HG02970 (cell line): ENCODE data around the gene MCL1.

Source experiments
- ATAC-seq: cut with Tn5 transposase; IDR thresholded peaks from one replicate; pipeline ENCODE4 v1.9.1; 2021; ENCODE audit warnings: mild to moderate bottlenecking, moderate library complexity, moderate number of reproducible peaks; ENCODE audit not compliant: unreplicated experiment, low FRiP score

The MCL1 gene

DNA sequence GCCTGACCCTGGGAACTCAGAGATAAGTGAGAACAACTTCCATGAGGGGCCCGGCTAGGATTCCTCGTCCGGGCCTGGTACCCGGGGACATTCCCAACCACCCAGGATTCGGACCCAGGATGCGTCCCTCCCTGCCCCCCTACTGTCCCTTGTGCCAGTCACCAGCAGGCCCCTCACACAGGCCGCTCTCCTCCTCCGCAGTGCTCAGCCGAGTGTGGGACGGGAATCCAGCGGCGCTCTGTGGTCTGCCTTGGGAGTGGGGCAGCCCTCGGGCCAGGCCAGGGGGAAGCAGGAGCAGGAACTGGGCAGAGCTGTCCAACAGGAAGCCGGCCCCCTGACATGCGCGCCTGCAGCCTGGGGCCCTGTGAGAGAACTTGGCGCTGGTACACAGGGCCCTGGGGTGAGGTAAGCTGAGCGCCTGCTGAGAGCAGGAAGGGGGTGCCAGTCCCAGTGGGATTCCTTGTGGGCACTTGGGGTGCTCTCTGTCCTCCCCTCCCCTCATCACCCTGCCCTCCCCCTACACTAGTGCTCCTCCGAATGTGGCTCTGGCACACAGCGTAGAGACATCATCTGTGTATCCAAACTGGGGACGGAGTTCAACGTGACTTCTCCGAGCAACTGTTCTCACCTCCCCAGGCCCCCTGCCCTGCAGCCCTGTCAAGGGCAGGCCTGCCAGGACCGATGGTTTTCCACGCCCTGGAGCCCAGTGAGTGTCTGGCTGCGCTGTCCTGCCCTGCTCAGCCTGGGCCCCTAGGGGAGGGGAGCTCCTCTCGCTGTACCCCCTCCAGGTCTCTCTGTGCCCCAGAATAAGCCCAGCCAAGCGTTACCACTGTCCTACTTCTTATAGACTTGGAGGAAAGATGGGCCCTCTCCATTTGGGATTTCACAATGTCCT lies 20.4 kb downstream of the MCL1 start:
- ATAC-seq: no peak

DNA sequence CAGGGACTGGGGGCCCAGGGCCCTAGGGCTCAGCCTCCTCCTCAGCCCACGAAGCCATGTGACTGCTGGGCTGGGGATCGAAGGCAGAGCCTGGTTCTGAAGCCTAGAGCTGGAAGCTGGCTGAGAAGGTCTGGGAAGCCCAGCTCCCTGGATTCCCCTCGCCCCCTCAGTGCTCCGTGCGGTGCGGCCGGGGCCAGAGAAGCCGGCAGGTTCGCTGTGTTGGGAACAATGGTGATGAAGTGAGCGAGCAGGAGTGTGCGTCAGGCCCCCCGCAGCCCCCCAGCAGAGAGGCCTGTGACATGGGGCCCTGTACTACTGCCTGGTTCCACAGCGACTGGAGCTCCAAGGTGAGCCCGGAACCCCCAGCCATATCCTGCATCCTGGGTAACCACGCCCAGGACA lies 21.1 kb downstream of the MCL1 start:
- no peak for ATAC-seq

DNA sequence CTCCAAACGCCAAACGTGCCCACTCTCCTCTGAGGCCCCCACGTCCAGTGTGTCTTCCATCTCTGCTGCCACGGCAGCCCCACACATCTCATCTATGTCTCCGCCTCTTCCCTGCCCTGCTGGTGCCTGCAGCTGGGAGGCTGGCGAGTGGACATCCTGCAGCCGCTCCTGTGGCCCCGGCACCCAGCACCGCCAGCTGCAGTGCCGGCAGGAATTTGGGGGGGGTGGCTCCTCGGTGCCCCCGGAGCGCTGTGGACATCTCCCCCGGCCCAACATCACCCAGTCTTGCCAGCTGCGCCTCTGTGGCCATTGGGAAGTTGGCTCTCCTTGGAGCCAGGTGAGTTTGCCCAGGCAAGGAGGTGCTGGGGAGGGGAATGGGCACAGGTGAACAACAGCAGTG lies 21.6 kb downstream of the MCL1 start:
- ATAC-seq: no peak

DNA sequence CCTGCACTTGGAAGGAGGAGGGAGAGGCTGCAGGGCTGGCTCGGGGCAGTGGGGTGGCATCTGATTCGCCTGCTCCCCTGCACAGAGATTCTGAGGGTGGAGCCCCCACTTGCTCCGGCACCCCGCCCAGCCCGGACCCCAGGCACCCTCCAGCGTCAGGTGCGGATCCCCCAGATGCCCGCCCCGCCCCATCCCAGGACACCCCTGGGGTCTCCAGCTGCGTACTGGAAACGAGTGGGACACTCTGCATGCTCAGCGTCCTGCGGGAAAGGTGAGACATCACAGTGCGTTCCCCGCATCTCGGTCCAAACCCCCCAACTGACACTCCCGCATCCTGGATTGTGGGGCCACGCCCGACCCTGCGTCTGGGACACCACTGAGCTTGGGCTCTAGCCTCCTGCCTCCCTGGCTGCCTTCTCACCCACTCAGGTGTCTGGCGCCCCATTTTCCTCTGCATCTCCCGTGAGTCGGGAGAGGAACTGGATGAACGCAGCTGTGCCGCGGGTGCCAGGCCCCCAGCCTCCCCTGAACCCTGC lies 22.3 kb downstream of the MCL1 start:
- ATAC-seq: no peak

DNA sequence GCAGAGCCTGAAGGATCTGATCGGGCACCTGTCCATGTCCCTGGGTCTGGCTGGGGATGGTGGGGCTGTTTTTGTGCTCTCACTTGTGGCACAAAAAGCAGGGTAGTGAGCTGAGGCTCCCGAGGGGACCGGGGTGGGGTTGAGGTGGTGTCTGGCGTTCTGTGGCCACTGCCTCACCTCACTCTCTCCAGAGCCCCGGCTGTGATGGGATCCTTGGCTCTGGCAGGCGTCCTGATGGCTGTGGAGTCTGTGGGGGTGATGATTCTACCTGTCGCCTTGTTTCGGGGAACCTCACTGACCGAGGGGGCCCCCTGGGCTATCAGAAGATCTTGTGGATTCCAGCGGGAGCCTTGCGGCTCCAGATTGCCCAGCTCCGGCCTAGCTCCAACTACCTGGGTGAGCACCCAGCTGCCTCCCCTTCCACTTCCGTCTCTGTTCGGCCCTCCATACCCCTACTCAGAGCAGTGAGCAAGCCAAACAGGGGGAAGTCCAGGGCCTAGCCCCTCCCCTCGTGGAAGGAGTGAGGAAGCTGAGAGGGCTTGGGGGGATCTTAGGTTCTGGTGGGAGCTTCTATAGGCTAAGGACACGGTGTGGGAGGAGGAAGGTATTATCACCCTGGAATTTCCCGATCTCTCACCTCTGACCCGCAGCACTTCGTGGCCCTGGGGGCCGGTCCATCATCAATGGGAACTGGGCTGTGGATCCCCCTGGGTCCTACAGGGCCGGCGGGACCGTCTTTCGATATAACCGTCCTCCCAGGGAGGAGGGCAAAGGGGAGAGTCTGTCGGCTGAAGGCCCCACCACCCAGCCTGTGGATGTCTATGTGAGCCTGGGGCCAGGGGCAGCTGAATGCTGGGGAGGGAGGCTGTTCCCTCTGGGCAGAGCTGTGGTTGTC lies 23.2 kb downstream of the MCL1 start:
- ATAC-seq: no peak

DNA sequence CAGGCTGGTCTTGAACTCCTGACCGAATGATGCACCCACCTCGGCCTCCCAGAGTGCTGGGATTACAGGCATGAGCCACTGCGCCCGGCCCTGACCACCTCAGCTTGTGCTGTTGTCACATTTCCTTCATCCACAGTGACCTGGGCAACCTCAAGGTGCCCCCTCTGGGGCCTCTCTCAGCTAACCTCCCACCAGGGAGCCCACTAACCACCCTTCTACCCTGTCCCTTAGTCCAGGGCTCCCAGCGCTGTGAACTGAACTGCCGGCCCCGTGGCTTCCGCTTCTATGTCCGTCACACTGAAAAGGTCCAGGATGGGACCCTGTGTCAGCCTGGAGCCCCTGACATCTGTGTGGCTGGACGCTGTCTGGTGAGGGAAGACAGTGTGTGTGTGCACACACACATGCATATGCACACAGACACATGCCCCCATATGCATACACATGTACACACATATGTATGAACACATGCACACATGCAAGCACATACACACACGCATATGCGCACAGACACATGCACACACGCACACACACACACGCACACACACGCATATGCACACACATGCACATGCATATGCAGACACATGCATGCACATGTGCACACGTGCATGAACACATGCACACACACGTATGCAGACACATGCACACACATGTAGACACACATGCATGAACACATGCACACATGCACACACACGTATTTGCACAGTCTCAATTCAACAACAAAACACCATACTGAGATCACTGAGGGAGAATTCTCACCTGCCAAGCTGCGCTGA lies 24.0 kb downstream of the MCL1 start:
- no peak for ATAC-seq

DNA sequence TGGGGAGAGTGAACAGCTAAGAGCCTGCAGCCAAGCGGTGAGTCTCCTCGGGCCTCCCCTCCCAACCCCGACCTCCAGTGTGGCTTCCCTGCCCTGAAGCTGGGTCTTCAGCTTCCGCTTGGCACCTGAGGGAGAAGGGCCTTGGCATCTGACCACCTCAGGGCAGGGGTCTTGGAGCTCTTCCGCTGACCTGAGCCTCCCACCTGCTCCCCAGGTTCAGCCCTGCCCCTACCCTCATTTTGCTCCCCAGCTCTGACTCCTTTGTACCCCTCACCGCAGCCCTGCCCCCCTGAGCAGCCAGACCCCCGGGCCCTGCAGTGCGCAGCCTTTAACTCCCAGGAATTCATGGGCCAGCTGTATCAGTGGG lies 25.3 kb downstream of the MCL1 start:
- no peak for ATAC-seq

DNA sequence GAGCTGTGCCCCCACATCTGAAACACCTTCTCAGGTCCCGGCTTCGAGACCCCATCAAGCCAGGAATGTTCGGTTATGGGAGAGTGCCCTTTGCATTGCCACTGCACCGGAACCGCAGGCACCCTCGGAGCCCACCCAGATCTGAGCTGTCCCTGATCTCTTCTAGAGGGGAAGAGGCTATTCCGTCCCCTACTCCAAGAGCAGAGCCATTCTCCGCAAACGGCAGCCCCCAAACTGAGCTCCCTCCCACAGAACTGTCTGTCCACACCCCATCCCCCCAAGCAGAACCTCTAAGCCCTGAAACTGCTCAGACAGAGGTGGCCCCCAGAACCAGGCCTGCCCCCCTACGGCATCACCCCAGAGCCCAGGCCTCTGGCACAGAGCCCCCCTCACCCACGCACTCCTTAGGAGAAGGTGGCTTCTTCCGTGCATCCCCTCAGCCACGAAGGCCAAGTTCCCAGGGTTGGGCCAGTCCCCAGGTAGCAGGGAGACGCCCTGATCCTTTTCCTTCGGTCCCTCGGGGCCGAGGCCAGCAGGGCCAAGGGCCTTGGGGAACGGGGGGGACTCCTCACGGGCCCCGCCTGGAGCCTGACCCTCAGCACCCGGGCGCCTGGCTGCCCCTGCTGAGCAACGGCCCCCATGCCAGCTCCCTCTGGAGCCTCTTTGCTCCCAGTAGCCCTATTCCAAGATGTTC lies 25.9 kb downstream of the MCL1 start:
- ATAC-seq: no peak

DNA sequence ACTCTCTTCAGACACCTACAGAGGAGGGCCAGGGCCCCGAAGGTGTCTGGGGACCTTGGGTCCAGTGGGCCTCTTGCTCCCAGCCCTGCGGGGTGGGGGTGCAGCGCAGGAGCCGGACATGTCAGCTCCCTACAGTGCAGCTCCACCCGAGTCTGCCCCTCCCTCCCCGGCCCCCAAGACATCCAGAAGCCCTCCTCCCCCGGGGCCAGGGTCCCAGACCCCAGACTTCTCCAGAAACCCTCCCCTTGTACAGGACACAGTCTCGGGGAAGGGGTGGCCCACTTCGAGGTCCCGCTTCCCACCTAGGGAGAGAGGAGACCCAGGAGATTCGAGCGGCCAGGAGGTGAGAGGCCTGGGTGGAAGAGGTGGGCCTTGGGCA lies 26.5 kb downstream of the MCL1 start:
- no peak for ATAC-seq

DNA sequence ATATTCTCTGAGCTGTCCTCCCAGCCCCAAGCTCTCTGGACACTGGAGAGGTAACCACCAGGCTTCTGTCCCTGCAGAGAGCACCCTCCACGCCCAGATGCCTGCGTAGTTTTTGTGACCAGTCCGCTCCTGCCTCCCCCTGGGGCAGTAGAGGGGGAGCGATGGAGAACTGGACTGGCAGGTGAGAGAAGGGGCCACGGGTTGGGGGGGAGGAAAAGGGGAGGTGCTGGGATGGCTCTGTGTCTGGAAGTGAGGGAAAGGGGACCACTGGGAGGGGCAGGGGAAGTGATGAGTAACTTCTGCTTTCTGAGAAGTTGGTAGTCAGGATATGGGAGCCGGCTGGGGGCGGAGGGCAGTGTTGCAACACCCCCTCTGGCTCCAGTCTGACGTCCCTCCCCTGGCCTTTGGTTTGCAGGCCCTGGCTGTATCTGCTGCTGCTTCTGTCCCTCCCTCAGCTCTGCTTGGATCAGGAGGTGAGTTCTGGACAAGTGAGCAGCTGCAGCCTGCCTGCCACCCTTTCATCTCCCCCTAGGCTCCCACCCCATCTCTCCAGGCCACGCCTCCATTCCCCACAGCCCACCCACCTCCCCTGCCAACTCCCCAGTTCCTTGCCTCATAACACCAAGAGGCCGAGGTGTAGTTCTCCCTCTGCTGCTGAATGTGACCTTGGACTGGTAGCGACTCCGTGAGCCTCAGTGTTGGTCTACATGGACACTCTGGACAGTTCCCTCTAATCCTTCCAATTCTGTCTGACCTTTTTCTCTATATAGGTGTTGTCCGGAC lies 27.1 kb downstream of the MCL1 start:
- ATAC-seq: no peak

DNA sequence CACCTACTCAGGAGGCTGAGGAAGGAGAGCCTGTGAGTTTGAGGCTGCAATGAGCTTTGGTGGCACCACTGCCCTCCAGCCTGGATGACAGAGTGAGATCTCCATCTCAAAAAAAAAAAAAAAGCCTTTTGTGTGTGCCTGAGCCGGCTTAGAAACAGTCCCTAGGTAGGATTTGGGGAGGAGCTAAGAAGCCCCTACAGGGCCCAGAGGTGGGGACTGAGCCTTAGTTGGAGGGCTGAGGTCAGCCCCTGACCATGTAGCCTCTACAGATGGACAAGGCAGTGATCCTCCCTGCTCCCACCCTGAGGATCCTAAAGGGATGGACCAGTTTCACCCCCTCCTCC lies 27.7 kb downstream of the MCL1 start:
- no peak for ATAC-seq

DNA sequence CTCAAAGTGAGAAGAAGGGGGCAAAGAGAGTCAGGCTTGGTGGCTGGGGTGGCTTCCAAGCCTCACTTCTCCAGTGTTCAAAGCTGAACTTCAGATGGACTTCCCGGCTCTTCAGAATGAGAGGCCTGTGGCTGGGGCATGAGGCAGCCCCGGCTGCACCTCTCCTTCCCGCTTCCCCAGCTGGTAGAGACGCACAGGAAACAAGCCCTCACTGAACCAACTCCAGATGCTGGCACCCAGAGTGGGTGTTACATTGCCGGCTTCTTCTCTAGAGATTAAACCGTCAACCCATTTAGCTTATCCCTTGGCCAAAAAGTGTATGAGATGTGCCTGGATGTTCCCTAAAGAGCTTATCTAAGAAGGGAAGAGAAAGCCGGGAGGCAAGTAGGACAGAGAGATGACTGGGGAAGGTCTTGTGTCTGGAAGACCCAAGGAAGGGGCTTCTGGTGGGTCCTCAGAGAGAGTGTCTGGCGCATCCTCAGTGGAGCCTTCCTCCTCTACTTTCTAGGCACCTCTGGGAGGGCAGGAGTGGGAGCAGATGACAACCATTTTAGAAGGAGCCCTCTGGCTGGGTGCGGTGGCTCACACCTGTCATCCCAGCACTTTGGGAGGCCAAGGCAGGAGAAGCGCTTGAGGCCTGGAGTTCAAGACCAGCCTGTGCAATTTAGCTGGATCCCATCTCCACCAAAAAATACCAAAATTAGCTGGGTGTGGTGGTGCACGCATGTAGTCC lies 28.2 kb downstream of the MCL1 start:
- ATAC-seq: no peak

DNA sequence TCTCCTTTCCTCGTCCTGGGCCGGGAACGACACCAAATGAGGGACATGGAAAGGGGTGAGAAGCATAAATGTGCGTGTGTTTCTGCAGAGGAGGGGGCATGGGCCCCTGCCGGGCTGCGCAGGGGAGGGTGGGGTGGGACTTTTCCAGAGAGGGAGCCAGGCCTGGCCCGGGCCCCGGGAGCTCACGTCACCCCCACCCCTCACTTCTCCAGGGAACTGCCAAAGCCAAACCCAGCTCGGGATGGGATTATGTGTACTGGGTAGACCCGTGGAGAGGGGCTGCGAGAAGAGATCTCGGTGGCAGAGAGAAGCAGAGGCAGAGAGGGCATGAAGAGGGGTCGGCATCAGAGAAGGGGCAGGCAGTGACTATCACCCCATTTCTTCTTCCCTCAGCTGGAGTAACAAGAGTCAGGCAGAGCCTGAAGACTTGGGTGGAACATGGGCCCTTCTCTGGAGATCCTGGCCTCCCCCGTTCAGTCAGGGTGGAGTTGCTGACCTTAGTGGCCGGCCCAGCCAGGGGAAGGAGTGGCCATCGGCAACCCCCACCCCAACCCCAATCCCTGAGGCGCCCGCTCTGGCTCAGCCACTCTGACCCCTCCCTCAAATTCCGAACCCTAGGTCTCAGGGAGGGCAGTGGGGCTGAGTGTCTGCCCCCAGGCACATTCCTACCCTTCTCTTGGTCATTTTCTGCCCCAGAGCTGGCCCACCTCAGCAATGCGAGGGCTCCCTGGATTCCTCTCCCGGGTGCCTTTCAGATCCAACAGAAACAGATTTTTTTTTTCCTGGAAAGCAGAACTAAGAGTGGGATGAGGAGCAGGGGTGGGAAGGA lies 29.0 kb downstream of the MCL1 start:
- ATAC-seq: no peak

DNA sequence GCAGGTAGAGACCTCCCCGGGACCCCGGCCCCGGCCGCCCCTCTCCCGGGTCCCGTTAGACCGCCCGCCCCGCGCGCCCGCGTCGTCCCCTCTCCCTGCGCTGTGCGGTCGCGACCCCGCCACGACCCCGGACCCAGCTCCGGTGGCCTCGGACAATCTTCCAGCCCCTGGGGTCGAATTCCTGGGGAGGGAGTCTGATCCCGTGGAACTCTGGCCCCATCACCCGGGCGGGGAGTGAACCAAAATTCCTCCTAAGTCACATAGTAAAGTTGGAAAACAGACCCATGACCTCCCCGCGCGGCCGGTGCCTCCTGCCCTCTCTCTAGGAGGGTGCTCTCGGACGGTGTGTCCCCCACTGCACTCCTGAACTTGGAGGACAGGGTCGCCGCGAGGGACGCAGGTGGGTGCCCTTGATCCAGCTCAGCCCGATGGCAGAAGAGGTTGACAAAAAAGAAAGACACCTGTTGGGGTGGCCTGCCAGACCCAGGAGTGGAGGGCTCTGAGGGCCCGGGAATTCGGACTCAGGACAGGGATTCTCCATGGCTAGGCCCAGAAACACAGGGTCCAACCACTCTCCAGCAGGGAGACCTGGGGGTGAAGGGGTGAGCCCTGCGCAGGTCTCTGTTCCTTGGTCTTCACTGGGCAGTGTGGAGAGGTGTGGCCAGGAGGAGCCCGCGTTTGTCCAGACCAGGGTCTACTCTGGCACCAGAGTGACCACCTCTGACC lies 29.8 kb downstream of the MCL1 start:
- ATAC-seq: no peak

DNA sequence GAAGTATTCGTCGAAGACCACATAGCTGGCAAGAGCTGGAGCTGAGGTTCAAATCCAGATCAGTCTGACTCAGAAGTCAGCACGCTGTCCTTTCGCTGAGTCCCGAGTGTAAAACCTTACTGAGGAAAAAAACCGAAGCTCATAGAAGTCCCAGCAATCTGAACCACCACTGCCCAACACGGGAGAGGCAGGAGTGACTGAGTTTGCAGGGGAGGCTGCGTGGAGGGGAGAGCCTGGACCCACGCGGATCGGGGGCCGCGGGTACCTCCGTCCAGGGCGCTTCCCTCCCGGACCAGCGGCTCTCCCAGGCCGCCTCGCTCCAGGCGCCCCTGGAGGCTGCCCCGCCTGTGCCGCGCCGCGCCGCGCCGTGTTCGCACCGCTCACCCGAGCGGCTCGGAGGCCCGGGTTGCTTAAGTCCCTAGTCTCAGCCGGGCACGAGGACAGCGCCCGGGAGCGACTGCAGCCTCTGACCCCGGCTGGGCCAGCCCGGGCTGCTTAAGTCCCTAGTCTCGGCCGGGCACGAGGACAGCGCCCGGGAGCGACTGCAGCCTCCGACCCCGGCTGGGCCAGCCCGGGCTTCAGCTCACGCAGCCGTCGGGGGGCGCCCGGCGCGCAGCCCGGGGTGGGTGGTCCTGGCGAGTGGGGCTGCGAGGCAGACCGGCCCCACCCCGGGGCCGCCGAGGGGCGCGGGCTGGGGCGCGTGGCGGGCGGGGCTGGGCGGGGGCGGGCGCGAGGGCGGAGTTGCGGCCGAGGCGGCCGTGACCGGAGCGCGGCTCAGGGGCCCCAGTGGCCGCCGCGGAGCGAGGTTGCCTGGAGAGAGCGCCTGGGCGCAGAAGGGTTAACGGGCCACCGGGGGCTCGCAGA lies 30.5 kb downstream of the MCL1 start, which contains the start of gene ADAMTSL4:
Gene ADAMTSL4 (plus strand): TSS at position 777 of the 864 bp plus-strand sequence. CDS start 2,881 bp downstream, outside the sequence.
- ATAC-seq: no peak

DNA sequence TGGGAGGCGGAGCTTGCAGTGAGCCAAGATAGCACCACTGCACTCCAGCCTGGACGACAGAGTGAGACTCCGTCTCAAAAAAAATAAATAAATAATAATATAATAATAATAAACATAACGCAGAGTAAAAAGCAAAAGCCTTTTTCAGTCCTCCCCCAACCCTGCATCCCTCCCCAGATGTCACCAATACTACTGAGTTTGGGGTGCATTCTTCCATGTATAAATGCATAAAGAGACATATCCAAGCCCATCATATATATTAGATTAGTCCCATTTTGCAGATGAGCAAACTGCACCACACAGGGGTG lies 31.1 kb downstream of the MCL1 start:
- ATAC-seq: no peak
